Neural cell (in vitro differentiated cells): ENCODE measurements around the gene SPATS2. TPM values are rescaled to one million over a fixed set of nuclear protein-coding genes. Genes with fewer than 3 reads are reported as not detected.

Experiments used
- H2AFZ ChIP-seq: fragments of 200-600, 300-800 bp; sonication (generic), shearing (Covaris generic); 2 replicates; pipeline ENCODE4 v1.6.0; 2014; ENCODE audit warnings: low read depth, mild to moderate bottlenecking, antibody characterized with exemption, low read length, moderate library complexity
- H3F3A ChIP-seq: fragments of 200-600 bp; shearing (Covaris generic); 2 replicates; pipeline ENCODE4 v1.6.1; 2016; ENCODE audit warnings: mild to moderate bottlenecking, moderate library complexity, mixed read lengths, antibody characterized with exemption, low read length; ENCODE audit not compliant: insufficient read depth, poor library complexity, severe bottlenecking
- H3K27ac ChIP-seq: fragments of 200-600, 300-800 bp; sonication (generic), shearing (Covaris generic); 2 replicates; pipeline ENCODE4 v1.5.1; 2014; ENCODE audit warnings: mild to moderate bottlenecking, low read length, moderate library complexity
- H3K27me3 ChIP-seq: fragments of 300-800, 200-600 bp; sonication (generic), shearing (Covaris generic); 2 replicates; pipeline ENCODE4 v1.6.0; 2014; ENCODE audit warnings: mild to moderate bottlenecking, low read depth, low read length, moderate library complexity; ENCODE audit not compliant: insufficient read depth
- H3K36me3 ChIP-seq: fragments of 300-800, 200-600 bp; sonication (generic), shearing (Covaris generic); 2 replicates; pipeline ENCODE4 v1.5.1; 2014; ENCODE audit warnings: mild to moderate bottlenecking, antibody characterized with exemption, low read length, moderate library complexity; ENCODE audit not compliant: insufficient read depth
- H3K4me2 ChIP-seq: fragments of 300-800, 200-600 bp; sonication (generic), shearing (Covaris generic); 2 replicates; pipeline ENCODE4 v1.6.0; 2014; ENCODE audit warnings: mild to moderate bottlenecking, low read length
- H3K4me3 ChIP-seq: fragments of 300-800, 200-600 bp; sonication (generic), shearing (Covaris generic); 2 replicates; pipeline ENCODE4 v1.5.1; 2014; ENCODE audit warnings: mild to moderate bottlenecking, low read length, moderate library complexity
- H3K79me2 ChIP-seq: fragments of 200-600 bp; shearing (Covaris generic); replicated peaks from 2 replicates; pipeline ENCODE4 v1.6.0; 2014; ENCODE audit warnings: mild to moderate bottlenecking, low read length, moderate library complexity; ENCODE audit not compliant: insufficient read depth
- H3K9ac ChIP-seq: fragments of 300-800, 200-600 bp; sonication (generic), shearing (Covaris generic); 2 replicates; pipeline ENCODE4 v1.6.1; 2016; ENCODE audit warnings: mild to moderate bottlenecking, low read length, mixed read lengths
- H3K9me2 ChIP-seq: fragments of 200-600 bp; shearing (Covaris generic); 2 replicates; pipeline ENCODE4 v1.6.1; 2016; ENCODE audit warnings: mild to moderate bottlenecking, low read length, mixed read lengths; ENCODE audit not compliant: insufficient read depth
- H3K9me3 ChIP-seq: fragments of 200-600, 300-800 bp; sonication (generic), shearing (Covaris generic); 2 replicates; pipeline ENCODE4 v1.6.1; 2016; ENCODE audit warnings: mild to moderate bottlenecking, mixed run types, low read length, moderate library complexity, mixed read lengths
- H4K20me1 ChIP-seq: fragments of 200-600 bp; shearing (Covaris generic); 2 replicates; pipeline ENCODE4 v1.6.1; 2016; ENCODE audit warnings: mild to moderate bottlenecking, mixed run types; ENCODE audit not compliant: insufficient read depth
- CTCF ChIP-seq: fragments of 450-650 bp; IDR thresholded peaks from 2 replicates; pipeline ENCODE4 v1.5.1; 2014; ENCODE audit warnings: antibody characterized with exemption, mild to moderate bottlenecking, moderate library complexity; ENCODE audit not compliant: poor library complexity, severe bottlenecking
- EP300 ChIP-seq: fragments of 450-650 bp; conservative IDR thresholded peaks from 2 replicates; pipeline ENCODE4 v1.6.1; 2014; ENCODE audit warnings: antibody characterized with exemption, mild to moderate bottlenecking, moderate library complexity; ENCODE audit not compliant: poor library complexity, severe bottlenecking
- EZH2 ChIP-seq: fragments of 200-600, 300-800 bp; shearing (Covaris generic), sonication (generic); IDR thresholded peaks from 2 replicates; pipeline ENCODE4 v1.6.1; 2014; ENCODE audit warnings: antibody characterized with exemption, low read length, borderline replicate concordance, mild to moderate bottlenecking; ENCODE audit not compliant: insufficient read depth, poor library complexity, severe bottlenecking
- MXI1 ChIP-seq: fragments of 450-650 bp; conservative IDR thresholded peaks from 2 replicates; pipeline ENCODE4 v1.6.1; 2014; ENCODE audit warnings: antibody characterized with exemption, mild to moderate bottlenecking; ENCODE audit not compliant: poor library complexity, severe bottlenecking
- POLR2AphosphoS5 ChIP-seq: IDR thresholded peaks from 2 replicates; pipeline ENCODE4 v1.6.1; 2012
- RAD21 ChIP-seq: fragments of 450-650 bp; conservative IDR thresholded peaks from 2 replicates; pipeline ENCODE4 v1.6.1; 2014; ENCODE audit warnings: antibody characterized with exemption, mild to moderate bottlenecking, moderate library complexity
- REST ChIP-seq: IDR thresholded peaks from 2 replicates; pipeline ENCODE4 v1.6.1; 2012; ENCODE audit warnings: borderline replicate concordance
- SMC3 ChIP-seq: fragments of 450-650 bp; conservative IDR thresholded peaks from 2 replicates; pipeline ENCODE4 v1.6.1; 2014; ENCODE audit warnings: antibody characterized with exemption, mild to moderate bottlenecking, moderate library complexity; ENCODE audit not compliant: poor library complexity
- TAF1 ChIP-seq: IDR thresholded peaks from 2 replicates; pipeline ENCODE4 v1.6.1; 2012; ENCODE audit warnings: low read depth
- polyA plus RNA-seq: library from polyadenylated mRNA; depleted of rRNA; stranded (reverse); fragments of >200 nt; gene quantifications from 2 replicates; pipeline ENCODE4 v1.2.3, GENCODE V29; 2014

Gene SPATS2
- polyA plus RNA-seq, 1 donor from 2014 or later = 58.4 TPM

GRCh38 chr12:49543914-49544815 is 176.9 kb downstream of the SPATS2 start:
- Histone ChIP-seq H3F3A (no peaks in the 10 kb centered on the region), H3K27me3 (peaks cover 66% of the 10 kb centered on the region), H3K4me2 (no peak overlapping the region), H3K4me3 (no peak overlapping the region), H3K36me3 (no peaks in the 10 kb centered on the region), H3K9ac (no peak overlapping the region), H4K20me1 (no peaks in the 10 kb centered on the region), H3K79me2 (no peaks in the 10 kb centered on the region), H2AFZ (no peak overlapping the region), H3K9me3 (no peaks in the 10 kb centered on the region), H3K27ac (no peak overlapping the region), H3K9me2 (no peaks in the 10 kb centered on the region)
- TF ChIP-seq EZH2 (no peak), EP300 (no peak), POLR2AphosphoS5 (no peak), REST (no peak), MXI1 (no peak), RAD21 (no peak), TAF1 (no peak), SMC3 (no peak), CTCF (no peak)

GRCh38 chr12:49545815-49546214 is 178.6 kb downstream of the SPATS2 start:
- Histone ChIP-seq H3K4me2 (no peak overlapping the region), H4K20me1 (no peaks in the 10 kb centered on the region), H3K9me3 (no peaks in the 10 kb centered on the region), H3F3A (no peaks in the 10 kb centered on the region), H3K9me2 (no peaks in the 10 kb centered on the region), H3K9ac (no peak overlapping the region), H3K27ac (no peak overlapping the region), H3K36me3 (no peaks in the 10 kb centered on the region), H2AFZ (no peak overlapping the region), H3K27me3 (peaks cover 54% of the 10 kb centered on the region), H3K4me3 (no peak overlapping the region), H3K79me2 (no peaks in the 10 kb centered on the region)
- TF ChIP-seq SMC3 (no peak), CTCF (no peak), MXI1 (no peak), POLR2AphosphoS5 (no peak), RAD21 (no peak), TAF1 (no peak), EZH2 (no peak), REST (no peak), EP300 (no peak)
